Measurements from ENCODE around the gene KRTAP21-3.
"Not testable (repeated sequence)": the region's sequence is repeated elsewhere in the genome, so short reads cannot be mapped to it uniquely, and the experiment has no call there.

Gene KRTAP21-3, protein sequence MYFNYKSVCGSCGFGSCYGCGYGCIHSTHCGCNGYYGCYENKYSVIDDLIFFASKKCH

DNA sequence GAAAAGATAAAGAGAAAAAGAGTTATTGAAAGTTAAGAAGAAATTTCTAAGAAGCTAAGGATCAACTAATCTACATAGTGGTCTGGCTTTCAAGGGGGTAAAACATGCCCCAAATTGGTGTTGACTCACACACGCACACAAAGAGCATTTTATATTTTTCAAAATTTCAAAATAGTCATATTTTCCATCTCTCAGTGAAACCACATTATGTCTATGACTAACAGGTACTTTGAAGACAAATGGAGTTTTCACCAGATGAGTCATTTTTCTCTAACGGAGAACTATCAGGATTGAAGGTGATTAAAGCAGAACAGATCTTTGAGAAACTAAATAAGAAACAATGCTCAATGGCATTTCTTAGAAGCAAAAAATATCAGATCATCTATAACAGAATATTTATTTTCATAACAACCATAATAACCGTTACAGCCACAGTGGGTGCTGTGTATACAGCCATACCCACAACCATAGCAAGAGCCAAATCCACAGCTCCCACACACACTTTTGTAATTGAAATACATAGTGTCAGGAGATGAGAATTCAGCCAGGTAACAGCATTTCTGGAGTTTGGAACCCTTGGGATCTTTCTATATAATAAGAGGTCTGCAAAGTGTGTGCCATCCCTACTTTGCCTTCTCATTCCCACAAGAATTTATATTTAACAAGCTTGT is at the start of gene KRTAP21-3:
Gene KRTAP21-3 (minus strand): TSS at position 539 of the 671 bp plus-strand sequence. CDS start 18 bp downstream, at position 521.
- no peak for DNase-seq (ENCODE audit: low read depth)

DNA sequence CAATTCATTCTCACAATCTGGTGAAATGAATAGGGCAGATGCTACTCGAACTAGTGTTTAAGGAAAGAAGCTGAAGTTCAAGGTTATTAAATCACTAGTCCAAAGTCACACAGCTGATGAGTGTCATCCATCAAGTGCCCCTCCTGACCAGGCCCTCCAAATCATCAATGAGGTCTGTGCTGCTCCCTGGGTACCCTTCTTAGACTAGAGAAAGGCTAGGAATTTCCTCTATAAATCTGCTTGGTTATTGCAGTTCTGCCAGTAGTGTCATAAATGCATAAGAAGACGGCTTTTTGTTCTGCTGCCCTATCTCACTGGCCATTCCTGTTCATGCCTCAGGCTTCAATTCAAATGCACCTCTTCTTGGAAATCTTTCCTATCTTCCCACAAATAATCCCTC is 42.2 kb upstream of the KRTAP21-3 start:
- DNase-seq (ENCODE audit: low read depth), result no peak

DNA sequence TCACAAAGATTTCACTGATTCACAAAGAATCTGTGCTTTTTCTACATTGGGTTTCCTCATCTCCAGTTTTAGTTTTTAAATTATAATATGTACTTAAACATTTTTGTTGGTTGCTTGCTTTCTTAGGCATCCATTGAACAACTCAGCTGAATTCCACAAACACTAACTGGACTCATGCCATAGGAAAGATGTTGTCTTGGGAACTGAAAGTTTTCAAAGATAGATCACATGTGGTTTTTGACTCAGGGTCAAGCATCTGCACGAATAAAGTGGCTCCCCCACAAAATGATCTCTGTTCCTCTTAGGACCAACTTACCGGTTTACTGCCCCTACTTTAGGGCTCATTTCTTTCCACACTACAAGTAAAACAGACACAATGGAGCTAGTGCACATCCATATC is 39.7 kb upstream of the KRTAP21-3 start:
- no peak for DNase-seq (ENCODE audit: low read depth)

DNA sequence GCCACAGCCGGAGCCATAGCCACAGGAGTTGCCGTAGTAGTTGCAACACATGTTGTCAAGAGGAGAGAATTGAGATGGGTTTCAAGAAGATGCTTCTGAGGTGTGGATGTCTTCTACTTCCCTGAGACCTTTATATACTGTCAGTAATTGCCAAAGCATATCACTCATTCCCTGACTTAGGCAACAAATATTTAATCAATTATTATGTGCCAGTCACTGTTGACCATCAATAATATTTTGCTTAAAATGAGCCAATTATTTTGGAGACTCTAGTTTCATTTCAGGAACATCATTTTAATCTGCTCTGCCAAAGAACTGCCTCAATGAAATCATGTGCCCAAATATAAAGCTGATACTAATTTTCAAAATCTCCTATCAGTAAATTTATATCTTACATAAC is 36.8 kb upstream of the KRTAP21-3 start, which contains the start of gene KRTAP21-1:
Gene KRTAP21-1 (minus strand): TSS at position 101 of the 400 bp plus-strand sequence. CDS start 50 bp downstream, at position 51.
- DNase-seq (ENCODE audit: low read depth), result not testable (repeated sequence)

DNA sequence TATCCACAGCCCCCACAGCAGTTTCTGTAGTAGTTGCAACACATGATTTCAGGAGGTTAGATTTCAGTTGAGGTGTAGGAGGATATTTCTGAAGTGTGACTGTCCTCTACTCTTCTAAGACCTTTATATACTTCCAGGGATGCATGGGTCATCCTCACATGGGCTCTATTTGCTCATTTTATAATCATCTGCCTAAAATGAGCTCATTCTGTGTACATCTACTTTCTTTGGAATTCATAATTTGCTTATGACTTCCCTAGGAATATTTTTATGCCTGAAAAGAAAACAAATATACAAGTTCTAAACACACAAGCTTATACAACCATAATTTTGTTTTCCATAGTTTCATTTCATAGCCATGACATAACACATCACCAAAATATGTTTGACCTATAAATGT is 28.6 kb upstream of the KRTAP21-3 start, which contains the start of gene KRTAP21-2:
Gene KRTAP21-2 (minus strand): TSS at position 101 of the 400 bp plus-strand sequence. CDS start 57 bp downstream, at position 44.
- DNase-seq (ENCODE audit: low read depth), result no peak

DNA sequence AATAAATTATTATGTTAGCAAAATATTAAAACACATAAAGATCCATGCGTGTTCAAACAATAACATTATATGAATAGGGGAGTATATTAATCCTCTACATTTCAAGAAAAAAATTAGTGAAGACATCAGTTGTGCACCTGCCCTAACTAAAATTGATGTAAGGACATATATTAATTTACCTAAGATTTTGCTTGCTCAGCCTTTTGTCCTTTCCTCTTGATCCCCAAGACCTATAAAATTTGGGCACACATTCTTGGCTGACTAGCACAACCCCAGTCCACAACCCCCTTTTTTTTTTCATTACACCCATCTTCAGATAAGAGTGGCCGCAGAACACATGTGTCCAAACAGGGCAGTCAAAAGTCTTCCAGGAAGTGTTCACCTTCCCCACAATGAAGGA is 21.9 kb upstream of the KRTAP21-3 start:
- no peak for DNase-seq (ENCODE audit: low read depth)

DNA sequence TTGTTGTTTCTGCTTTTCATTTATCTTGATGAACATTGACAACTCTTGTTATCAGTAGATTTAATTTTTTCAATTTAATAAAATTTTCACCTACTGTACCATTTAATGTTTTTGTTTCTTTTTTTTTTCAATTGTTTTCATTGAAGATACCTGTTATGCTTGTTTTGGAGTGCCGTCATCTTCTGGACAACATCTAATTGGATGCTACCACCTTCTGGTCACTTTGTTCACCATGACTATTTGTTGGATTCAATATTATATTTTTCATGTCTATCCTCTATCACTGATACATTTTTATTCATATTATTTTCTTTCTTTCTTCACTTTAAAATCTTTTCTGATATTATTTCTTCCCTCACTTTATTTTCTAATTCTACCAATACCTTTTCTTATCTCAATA is 14.4 kb upstream of the KRTAP21-3 start:
- DNase-seq (ENCODE audit: low read depth), result no peak

DNA sequence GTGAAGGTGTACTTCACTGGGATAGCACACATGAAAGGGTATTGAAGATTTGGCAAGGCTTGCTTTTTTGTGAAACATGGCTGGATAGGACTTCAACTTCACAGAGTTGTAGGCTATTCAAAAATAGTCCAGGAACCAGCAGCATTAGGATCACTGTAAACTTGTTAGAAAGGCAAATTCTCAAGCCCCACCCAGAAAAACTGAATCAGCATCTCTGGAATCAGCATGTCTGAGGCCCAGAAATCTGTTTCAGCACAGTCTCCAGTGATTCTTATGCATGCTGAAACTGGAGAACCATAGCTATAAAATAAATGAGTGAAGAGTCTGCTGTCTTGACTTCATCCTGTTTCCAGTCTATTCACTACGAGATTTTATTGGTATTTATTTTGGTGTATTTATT is 8.1 kb upstream of the KRTAP21-3 start:
- no peak for DNase-seq (ENCODE audit: low read depth)

DNA sequence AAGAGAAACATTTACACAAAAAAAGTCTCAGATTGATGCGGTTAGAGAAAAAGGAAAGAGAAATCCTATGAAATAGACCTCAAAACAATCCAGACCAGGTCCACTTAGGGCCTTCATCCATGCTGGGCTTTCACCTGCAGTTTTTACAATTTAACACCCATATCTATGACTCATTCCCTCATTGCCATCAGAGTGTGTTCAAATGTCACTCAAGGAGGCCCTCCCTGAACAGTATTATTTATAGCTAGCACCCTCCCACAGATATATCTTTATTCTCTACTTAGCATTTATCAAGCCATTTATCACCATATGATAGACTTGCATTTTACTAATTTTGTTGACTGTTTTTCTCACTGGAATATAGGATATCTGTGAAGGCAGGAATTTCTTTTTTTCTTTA is 824 bp upstream of the KRTAP21-3 start:
- no peak for DNase-seq (ENCODE audit: low read depth)

DNA sequence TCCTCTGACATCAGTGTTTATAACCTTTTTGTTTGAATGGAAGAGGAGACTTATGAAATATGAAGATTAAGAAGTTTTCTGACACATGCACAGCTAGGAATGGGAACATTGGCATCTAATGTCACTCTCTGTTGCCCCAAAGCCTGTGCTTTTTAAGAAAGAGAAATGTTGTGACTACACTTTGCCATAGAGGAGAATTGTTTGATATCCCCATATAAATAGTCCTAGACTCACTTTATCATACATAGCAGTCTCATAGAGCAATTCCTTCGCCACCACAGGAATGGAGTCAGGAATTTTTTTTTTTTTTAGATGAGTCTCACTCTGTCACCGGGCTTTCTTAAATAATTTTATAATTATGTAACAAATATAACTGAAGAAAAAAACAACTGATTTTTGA is 1.5 kb downstream of the KRTAP21-3 start:
- no peak for DNase-seq (ENCODE audit: low read depth)

DNA sequence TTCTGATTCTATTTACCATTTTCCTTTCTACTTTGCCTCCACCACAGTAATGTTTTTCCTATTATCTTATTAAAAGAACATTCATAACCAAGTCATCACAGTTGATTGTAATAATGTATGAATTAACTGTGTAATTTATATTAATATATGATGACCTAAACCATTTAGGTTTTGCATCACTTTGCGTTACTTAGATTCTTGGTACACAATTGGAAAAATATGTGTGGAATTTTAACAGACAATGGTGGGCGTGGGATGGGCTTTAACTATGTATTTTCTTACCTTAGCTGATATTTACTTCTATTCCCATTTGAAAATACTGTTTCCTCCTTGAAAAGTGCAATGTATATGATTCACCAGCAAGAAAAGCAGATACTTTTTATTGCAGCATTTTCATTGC is 3.6 kb downstream of the KRTAP21-3 start:
- DNase-seq (ENCODE audit: low read depth), result no peak

DNA sequence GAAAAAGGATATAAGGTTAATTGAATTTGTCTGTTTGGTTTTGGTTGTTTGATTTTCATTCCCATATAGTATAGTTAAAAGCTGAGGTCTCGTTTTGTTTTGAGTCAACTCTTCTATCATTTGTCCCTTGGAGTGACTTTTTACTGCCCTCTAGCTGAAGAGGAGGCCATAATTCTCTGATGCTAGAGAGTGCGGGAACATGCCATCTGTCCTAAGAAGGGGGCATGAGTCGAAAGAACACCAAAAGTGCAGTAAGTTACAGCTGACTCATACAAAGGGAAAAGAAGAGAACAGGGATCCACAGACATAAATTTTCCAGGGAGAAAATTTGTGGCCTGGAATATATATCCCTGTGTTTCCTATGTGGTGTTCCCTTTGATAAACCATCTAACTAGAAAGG is 4.1 kb downstream of the KRTAP21-3 start:
- DNase-seq (ENCODE audit: low read depth), result no peak

DNA sequence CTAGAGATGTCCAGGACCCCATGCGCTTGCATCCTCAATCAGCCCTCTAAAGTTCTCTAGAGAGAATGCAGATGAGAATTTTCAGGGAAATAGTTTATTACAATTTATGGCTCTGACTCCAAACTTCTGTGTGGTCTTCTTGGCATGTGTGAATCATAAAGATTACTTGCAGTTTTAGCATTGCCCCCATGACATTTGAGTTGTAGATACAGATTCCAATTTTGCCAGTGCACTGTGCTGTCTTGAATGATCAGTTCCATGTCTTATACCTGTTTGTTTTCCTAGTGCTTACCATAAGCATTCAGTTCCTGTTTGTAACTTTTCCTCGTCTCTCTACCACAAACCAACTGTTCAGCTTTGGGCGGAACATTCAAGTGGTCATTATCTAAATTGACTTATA is 4.8 kb downstream of the KRTAP21-3 start:
- no peak for DNase-seq (ENCODE audit: low read depth)

DNA sequence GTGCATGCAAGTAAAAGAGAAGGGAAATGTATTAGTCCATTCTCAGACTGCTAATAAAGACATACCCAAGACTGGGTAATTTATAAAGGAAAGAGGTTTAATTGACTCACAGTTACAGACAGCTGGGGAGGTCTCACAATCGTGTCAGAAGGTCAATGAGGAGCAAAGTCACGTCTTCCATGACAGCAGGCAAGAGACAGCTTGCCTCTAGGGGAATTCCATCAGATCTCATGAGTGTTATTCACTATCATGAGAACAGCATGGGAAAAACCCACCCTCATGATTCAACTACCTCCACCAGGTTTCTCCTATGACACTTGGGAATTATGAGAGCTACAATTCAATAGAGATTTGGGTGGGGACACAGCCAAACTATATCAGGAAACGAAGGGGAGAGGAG is 8.1 kb downstream of the KRTAP21-3 start:
- no peak for DNase-seq (ENCODE audit: low read depth)

DNA sequence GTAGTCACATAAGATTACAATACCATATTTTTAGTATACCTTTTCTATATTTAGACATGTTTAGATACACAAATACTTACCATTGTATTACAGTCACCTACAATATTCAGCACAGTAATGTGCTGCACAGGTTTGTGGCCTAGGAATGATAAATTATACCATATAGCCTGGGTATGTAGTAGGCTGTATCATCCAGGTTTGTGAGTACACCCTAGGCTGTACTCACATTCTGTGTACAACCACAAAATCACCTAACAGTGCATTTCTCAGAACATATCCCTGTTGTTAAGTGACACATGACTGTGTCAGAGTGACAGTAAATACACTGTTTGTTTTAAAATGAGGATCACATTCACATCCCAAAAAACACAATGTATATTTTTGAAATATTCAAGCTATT is 11.2 kb downstream of the KRTAP21-3 start:
- DNase-seq (ENCODE audit: low read depth), result no peak

DNA sequence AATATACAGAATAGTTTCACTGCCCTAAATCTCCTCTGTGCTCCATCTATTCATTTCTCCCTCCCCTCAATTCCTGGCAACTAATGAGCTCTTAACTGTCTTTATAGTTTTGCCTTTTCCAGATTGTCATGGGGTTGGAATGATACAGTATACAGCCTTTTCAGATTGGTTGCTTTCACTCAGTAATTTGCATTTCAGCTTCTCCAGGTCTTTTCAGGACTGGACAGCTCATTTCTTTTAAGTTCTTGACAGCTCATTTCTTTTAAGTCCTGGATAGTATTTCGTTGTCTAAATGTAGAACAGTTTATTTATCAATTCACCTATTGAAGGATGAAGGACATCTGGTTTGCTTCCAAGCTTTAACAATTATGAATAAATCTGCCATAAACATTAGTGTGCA is 22.6 kb downstream of the KRTAP21-3 start:
- no peak for DNase-seq (ENCODE audit: low read depth)

DNA sequence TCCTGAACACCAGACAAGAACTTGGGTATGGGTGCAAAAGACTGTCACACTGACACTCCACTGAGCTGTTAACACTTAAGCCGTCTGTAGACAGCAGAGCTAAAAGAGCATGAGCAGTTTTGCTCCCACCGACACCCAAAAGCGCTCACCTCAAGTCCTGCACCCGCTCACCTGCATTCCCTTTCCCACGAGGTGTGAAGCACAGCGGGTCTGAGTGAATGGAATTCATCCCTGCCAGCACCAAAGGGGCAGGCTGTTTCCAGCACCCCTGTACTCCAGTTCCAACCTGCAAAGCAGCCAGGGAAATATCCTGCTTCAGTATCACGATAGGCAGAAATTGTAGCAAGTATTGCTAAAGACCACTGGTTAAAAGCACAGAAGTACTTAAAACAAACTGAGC is 28.8 kb downstream of the KRTAP21-3 start:
- DNase-seq (ENCODE audit: low read depth), result no peak

DNA sequence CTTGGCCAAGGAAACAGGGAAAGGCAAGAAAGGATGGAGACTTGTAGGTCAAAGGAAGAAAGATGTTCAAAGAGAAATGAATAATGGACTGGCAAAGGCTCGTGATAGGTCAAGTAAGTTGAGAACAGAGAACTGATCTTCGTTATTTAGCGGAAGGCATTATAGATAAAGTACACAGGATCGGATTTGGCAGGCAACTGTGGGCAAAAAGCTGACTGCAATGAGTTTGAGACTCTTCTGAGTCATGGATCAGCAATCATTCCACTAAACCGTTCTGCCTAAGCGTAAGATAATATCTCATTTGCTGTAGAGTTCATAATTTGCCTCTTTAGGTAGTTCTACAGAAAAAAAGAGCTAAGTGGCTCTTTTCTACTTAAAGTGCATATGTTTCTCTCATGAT is 34.1 kb downstream of the KRTAP21-3 start:
- DNase-seq (ENCODE audit: low read depth), result no peak

DNA sequence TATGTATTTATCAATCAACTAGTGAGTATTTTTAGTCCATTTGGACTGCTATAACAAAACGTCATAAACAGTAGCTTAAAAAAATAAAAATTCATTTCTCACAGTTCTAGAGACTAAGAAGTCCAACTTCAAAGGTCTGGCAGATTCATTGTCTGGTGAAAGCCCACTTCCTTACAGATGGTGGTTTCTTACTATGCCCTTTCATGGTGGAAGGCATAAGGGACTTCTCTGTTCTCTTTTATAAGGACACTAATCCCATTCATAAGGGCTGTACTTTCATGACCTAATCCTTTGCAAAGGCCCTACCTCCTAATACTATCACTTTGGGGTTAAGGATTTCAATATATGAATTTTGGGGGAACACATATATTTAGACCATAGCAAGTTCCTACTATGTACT is 38.0 kb downstream of the KRTAP21-3 start:
- no peak for DNase-seq (ENCODE audit: low read depth)

DNA sequence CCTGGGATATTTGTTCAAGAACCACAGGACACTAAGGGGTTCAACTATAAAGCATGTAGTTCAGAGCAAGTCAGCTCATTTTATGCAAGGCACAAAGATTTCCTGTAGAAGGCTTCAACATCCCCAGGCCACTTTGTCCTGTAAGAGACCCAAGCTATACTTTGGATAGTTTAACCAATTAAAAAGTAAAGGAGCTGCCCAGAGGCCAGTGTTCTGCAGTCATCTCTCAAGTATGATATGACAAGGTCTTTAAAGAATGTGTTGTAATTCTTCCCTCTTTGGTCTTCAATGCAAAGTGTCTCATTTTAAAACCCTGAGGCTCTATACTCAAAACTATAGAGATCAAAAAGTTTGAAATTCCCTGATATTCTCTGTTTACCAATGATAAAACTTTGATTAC is 41.8 kb downstream of the KRTAP21-3 start:
- no peak for DNase-seq (ENCODE audit: low read depth)

DNA sequence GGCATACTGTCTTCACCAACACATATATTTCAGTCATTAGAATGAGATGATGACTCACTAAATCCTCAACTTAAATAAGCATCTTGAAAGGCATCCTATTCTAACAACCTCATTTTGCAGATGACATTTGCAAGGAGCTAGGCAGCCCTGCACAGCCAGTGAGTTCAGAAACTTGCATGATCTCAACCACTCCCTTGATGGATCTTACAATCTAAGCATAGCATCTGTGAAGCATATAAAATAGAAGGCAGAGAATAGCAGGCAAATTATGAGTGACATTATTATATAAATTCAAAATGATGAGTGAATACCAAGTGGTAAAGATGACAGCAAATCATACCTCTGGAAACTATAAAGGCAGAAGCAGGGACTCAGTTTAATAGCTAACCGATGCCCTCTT is 44.3 kb downstream of the KRTAP21-3 start:
- DNase-seq (ENCODE audit: low read depth), result no peak

DNA sequence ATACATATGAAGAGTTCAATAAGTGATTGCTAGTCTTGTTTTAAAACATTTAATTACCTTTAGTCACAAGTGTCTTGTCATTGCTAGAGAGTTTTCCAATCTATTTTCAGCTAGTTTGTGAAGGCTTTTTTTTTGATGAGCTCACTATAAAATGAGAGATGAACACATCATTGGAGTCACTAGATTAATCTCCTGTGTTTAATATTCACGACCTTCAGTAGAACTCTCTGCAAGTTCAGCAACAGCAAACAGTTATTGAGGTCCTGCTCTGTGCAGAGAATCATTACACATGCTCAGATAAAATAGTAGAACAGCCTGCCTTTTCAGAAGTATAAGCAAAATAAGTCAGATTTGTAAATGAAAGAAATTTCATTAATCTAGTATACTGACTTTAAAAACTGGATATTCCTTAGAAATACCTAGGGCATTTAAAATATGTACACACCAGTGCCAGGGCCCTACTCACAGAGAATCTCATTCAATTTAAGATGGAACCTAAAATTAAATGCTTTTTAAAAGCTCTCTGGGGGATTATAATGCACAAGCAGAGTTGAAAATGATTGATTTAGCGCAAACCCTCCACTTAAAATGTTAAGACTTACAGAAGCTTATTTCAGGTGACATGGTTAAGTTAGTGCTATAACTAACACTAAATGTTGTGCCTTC is 45.5 kb downstream of the KRTAP21-3 start:
- no peak for DNase-seq (ENCODE audit: low read depth)

DNA sequence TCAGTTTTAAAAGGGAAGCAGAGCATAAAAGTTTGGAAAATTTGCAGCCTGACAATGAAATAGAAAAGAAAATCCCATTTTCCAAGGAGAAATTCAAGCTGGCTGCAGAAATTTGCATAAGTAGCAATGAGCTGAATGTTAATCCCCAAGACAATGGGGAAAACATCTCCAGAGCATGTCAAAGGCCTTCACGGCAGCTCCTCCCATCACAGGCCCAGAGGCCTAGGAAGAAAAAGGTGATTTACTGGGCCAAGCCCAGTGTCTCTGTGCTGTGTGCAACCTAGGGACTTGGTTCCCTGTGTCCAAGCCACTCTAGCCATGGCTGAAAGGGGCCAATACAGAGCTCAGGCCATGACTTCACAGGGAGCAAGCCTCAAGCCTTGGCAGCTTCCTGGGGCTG is 49.8 kb downstream of the KRTAP21-3 start:
- DNase-seq (ENCODE audit: low read depth), result no peak

Data from CMK (cell line).